ENCODE measurements around the gene LDHB.

LDHB gene

GRCh38 chr12:21694660-21695059, 37.0 kb upstream of the LDHB start:
- TF ChIP-seq CTCF (IDR thresholded peaks at IDR 0.05; ENCODE audit: insufficient read depth, low read depth, low read length, missing control alignments), result no peak
- DNase-seq (ENCODE audit: low read depth), result no peak
- H3K4me3 ChIP-seq (ENCODE audit: low read length), result no peak overlapping the region

GRCh38 chr12:21691515-21691914, 33.9 kb upstream of the LDHB start:
- TF ChIP-seq CTCF (IDR thresholded peaks at IDR 0.05; ENCODE audit: insufficient read depth, low read depth, low read length, missing control alignments), result no peak
- H3K4me3 ChIP-seq (ENCODE audit: low read length), result no peak overlapping the region
- DNase-seq (ENCODE audit: low read depth), result no peak

GRCh38 chr12:21690704-21691368, 33.2 kb upstream of the LDHB start:
- DNase-seq (ENCODE audit: low read depth), result no peak
- H3K4me3 ChIP-seq (ENCODE audit: low read length), result no peak overlapping the region
- no peak for TF ChIP-seq CTCF (IDR thresholded peaks at IDR 0.05; ENCODE audit: insufficient read depth, low read depth, low read length, missing control alignments)

DNA sequence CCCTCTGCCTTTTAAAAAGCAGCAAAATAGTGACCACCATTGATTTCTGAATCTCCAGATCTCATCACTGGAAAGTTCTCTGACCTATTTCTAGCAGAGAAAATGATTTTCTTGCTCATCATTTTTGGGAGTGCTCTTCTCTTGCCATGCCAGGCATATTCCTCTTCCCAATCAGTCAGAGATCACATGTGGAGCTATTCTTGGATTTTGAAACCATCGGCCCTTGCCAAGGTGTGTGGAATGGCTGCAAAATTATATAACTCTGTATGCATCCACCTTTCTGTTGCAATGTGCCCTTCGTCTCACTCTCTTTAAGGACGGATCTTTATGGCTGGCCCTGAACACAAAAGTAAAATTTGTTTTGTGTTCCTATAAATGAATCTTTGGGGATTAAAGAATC, 25.5 kb upstream of the LDHB start:
- TF ChIP-seq CTCF (IDR thresholded peaks at IDR 0.05; ENCODE audit: insufficient read depth, low read depth, low read length, missing control alignments), result no peak
- no peak for DNase-seq (ENCODE audit: low read depth)
- no peak overlapping the region for H3K4me3 ChIP-seq (ENCODE audit: low read length)

- TF ChIP-seq CTCF (IDR thresholded peaks at IDR 0.05; ENCODE audit: insufficient read depth, low read depth, low read length, missing control alignments), result no peak
- DNase-seq (ENCODE audit: low read depth), result no peak
- no peak overlapping the region for H3K4me3 ChIP-seq (ENCODE audit: low read length)
These were observed 21.3 kb upstream of the LDHB start for GRCh38 chr12:21678959-21679358.

- H3K4me3 ChIP-seq (ENCODE audit: low read length), result no peak overlapping the region
- no peak for TF ChIP-seq CTCF (IDR thresholded peaks at IDR 0.05; ENCODE audit: insufficient read depth, low read depth, low read length, missing control alignments)
- DNase-seq (ENCODE audit: low read depth), result peak; percentile 82
These were observed 20.1 kb upstream of the LDHB start for GRCh38 chr12:21677622-21678277.

DNA sequence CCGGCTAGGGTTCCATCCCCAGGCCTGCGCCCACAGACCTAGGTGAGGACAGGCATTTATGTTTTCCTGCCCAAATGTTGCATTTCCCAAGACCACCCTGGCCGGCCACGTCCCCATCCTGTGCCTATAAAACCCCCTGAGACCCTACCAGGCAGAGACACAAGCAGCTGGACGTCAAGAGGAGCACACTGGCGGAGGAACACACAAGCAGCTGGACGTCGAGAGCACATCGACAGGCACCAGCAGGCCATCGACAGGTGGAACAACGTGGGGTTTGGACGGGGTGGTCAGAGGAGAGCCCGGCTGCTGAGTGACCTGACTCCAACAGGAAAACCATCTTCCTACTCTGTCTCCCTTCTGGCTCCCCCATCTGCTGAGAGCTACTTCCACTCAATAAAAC, 19.6 kb upstream of the LDHB start:
- no peak for TF ChIP-seq CTCF (IDR thresholded peaks at IDR 0.05; ENCODE audit: insufficient read depth, low read depth, low read length, missing control alignments)
- no peak overlapping the region for H3K4me3 ChIP-seq (ENCODE audit: low read length)
- DNase-seq (ENCODE audit: low read depth), result no peak

Data from epithelial cell of esophagus (primary cell).